Stimulated activated CD4-positive, alpha-beta T cell treated with anti-CD3 and anti-CD28 coated beads, Interleukin-4, amount 100 ng/mL, for 48 hours (primary cell): ENCODE results near the gene MTCL1.

ENCODE experiments used
- DNase-seq, 2 donors: peaks; one replicate each; pipeline ENCODE4 v3.0.0-alpha.2; 2020; ENCODE audit warnings: low read depth in 2 of 2

Gene MTCL1

DNA sequence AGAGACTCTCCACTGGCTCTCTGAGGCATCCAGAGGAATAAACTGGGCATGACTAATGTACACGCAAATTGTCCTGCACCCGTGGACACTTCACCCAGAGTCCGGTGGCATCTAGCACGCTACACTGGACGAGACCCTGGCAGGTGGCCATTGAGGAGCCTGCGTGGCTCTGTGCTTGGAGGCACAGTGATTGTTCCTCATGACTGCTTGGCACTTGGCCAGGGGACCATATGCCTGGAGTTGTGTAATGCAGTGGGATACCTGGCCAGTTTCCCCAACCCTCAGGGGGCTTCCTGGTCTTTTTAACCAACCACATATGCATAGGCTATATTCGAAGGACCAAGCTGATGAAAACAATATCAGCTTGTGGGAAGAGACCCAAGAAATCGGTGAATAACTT lies 66.6 kb downstream of the MTCL1 start:
- no peak for DNase-seq

DNA sequence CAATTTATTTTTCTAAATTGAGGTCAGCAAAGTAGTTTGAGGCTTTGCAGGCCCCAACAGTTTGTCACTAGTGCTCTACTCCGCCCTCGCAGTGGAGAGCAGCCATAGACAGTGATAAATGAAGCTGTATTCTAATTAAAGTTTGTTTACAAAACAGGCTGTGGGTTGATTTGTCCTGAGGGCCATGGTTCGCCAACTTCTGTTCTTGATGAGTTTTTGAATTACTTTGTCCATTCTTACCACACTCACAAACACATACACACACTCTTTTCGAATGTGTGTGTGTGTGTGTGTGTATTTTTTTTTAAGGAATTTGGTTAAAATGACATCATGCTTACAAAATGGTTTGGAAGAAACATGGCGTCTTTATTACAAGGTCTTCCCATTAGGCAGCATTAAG lies 68.6 kb downstream of the MTCL1 start:
- no peak for DNase-seq

DNA sequence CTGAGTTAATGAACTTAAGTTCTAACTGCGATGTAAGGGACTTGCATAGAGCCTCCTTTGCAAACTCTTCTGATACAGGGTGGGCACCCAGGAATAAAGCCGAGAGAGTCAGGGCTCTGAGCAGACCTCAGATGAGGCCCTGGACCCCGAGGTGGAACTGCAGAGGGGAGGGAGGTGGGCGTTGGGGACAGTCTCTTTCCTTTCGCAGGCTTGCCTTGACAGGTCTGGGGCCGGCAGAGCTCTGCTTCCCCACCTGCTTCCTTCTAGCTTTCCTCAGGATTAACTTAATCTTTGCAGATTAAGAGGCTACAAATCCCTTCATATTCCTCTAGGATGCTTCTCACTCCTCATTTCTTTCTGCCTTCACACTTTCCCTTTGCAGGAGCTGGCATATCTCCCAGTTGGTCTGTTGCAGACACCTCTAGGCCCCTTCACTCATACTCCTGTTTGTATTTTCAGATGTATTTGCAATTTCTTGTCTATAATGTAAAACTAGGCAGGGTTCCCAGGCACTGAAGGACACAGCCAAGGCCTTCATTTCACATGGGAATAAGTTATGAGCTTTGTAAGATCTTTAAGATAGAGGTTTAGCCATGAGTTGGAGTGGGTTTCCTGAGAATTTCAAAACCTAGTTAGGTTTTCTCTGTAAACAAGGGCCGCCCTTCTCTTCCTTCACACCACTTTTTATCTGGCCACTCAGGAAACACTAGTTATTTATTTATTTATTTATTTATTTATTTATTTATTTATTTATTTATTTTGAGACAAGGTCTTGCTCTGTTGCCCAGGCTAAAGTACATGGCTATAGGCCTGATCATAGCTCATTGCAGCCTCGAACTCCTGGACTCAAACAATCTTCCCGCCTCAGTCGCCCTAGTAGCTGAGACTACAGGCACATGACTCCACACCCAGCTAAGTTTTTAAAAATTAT lies 70.9 kb downstream of the MTCL1 start:
- no peak for DNase-seq

DNA sequence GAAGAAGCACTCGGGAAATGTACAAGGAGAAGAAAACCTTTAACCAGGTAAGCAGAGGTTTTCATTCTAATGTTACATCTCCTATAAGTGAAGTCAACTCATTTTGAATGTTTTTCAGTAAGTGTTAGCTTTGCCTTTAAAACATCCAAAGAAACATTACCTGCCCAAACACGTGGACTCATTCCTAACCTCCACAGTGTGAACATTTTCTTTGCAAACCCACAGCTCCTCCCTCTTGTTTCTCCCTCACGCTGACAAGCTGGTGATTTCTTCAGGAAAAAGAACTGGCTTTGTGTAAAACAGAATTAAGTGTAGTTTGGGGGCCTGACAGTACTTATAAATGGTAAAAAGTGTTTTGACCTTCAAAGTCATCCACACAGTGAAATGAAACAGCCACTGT lies 72.5 kb downstream of the MTCL1 start:
- no peak for DNase-seq

DNA sequence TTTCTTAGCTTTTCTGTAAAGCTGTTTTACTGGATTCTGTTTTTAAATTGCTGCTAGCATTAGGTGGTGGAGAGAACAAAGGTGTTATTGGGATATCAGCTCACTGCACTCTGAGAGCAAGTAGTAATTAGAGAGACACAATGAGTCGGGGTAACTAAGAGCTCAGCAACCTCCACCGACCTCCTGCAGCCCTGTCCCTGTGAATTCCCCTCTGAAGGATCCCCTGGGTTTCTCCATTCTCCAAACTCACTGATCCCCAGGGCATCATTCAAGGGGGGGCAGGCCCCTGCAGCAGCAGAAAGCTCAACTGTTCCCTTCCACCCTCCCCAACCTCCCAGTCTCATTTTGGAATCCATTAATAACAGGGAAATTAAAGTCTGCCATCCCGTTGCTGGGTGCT lies 73.0 kb downstream of the MTCL1 start:
- no peak for DNase-seq

DNA sequence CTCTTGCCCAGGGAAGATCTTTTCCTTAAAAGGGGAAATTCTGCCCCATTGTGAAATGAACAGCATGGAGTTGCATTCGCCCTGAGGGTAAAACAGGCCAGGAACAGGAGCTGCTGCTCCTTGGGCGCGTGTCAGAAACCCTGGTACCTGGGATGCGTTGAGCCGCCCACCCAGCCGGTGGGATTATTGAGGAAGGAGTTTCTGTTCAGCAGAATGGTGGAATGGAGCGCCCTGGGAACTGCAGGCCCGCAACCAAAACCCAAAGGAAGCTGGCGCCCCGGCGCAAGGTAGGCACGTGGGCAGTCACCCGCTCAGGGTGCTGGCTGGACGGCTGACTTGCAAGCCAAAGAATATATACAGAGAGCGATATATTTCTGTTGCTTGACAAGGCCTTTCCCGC lies 73.5 kb downstream of the MTCL1 start:
- no peak for DNase-seq

DNA sequence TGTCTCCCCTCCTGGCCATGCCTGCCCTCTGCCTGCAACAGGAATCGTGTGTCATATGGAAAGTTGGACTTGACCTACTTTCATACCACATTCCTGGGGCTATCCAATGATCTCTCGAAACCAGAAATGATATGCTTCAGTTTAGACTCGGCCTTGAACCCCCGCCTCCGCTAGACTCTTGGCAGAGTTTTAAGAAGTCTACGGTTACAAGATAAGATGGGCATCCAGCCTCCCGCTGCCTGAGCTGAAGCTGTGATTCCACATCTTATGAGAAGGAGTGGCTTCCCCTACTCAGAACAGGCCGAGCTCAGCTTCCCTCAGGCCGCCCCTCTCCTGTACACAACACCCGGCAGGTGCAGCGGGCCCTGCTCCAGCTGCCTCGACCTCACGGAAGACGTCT lies 73.9 kb downstream of the MTCL1 start:
- DNase-seq, result no peak

DNA sequence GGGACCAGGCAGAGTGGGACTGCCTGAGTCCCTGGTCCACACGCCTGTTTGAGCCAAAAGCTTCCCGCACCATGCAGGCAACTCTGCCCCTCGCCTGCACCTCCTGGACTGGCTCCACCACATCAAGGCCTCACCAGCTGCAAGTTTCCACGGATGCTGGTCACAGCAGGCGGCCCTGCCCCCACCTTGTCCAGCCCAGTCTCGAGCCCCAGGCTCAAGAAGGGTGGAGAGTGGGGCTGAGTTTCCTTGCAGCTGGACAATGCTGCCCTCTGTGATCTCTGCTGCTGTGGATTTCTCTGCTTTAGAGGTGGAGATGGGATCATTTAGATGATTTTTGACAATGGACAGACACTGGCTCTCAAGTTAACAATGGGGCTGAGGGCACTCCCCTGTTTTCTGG lies 74.9 kb downstream of the MTCL1 start:
- no peak for DNase-seq

DNA sequence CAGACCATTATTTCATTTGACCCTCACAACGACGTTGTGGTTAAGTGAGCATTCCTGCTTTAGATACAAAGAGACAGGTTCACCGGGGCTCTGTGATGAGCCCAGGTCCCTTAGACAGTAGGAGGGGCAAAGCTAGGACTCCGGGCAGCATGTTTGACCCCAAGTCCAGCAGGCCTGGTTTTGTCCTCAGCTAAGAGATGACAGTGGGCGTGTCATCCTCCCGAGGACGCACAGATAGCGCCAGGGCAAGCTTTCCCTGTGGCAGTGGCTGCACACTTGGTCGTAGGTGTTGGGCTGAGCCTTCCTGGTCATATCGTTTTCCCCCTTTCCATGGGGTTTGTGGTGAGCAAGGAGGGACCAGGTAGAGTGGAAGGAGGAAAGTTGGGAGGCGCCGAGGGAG lies 76.3 kb downstream of the MTCL1 start:
- DNase-seq, result no peak

DNA sequence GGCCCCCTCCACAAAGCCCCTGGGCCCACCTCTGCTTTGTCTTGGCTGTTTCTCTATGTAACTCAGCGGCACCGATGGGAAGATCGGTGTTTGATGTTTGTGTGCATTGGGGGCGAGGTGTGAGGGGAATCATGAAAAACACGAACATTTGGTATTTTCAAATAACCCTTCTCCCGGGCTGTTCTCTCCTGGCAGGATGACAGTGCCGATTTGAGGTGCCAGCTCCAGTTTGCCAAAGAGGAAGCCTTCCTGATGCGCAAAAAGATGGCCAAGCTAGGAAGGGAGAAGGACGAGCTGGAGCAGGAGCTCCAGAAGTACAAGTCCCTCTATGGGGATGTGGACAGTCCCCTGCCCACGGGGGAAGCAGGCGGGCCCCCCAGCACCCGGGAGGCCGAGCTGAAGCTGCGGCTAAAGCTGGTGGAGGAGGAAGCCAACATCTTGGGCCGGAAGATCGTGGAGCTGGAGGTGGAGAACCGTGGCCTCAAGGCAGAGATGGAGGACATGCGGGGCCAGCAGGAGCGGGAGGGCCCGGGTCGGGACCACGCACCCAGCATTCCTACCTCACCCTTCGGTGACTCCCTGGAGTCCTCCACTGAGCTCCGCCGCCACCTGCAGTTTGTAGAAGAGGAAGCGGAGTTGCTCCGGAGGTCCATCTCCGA lies 78.1 kb downstream of the MTCL1 start:
- DNase-seq, result no peak

DNA sequence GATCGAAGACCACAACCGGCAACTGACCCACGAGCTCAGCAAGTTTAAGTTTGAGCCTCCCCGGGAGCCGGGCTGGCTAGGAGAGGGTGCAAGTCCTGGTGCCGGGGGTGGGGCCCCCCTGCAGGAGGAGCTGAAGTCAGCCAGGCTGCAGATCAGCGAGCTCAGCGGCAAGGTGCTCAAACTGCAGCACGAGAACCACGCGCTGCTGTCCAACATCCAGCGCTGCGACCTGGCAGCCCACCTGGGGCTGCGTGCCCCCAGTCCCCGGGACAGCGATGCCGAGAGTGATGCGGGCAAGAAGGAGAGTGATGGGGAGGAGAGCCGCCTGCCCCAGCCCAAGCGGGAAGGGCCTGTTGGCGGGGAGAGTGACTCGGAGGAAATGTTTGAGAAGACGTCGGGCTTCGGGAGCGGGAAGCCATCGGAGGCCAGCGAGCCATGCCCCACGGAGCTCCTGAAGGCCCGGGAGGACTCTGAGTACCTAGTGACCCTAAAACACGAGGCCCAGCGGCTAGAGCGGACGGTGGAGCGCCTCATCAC lies 78.7 kb downstream of the MTCL1 start:
- DNase-seq, result no peak

DNA sequence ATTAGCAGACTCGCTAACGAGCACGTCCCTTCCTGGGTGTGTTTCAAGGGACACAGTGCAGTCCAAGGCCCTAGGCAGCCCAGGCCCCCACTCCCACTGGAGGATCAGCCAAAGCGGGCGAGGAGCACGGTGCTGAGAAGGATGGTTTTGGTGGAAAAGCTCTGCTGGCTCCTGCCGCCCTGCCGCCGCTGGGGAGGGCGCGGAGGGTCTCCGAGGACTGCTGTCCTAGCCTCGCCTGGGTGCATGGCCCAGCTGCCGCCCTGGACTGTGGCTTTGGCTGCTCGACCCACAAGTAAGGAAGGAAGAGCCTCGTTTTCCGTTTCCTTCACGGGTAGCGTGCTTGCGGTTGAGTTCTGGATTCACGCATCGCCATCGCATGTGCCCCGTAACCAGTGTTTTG lies 79.9 kb downstream of the MTCL1 start:
- DNase-seq, result no peak

DNA sequence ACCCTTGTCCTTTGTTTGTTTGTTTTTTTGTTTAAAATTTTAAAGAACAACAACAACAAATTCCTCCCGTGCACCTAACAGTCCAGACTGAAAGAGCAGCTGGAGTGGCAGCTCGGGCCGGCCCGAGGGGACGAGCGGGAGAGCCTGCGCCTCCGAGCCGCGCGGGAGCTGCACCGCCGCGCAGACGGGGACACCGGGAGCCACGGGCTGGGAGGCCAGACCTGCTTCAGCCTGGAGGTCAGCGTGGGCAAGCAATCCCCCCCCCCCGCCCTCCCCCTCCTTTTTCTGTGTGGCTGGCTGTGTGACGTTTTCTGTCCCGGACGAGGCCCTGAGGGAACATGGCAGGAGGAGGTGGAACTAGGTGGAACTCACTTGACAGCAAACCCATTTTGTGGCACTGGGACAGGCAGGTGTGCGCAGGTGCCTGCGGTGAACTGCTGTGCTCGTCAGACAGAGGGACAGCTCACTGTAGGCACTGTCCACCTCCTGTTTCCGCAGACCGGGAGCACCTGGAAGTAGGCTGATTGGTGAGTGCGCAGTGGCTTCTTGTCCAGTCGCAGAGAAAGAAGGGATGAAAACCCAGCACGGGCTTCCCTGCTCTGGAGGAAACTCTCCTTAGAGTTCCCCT lies 80.6 kb downstream of the MTCL1 start:
- DNase-seq, result no peak

DNA sequence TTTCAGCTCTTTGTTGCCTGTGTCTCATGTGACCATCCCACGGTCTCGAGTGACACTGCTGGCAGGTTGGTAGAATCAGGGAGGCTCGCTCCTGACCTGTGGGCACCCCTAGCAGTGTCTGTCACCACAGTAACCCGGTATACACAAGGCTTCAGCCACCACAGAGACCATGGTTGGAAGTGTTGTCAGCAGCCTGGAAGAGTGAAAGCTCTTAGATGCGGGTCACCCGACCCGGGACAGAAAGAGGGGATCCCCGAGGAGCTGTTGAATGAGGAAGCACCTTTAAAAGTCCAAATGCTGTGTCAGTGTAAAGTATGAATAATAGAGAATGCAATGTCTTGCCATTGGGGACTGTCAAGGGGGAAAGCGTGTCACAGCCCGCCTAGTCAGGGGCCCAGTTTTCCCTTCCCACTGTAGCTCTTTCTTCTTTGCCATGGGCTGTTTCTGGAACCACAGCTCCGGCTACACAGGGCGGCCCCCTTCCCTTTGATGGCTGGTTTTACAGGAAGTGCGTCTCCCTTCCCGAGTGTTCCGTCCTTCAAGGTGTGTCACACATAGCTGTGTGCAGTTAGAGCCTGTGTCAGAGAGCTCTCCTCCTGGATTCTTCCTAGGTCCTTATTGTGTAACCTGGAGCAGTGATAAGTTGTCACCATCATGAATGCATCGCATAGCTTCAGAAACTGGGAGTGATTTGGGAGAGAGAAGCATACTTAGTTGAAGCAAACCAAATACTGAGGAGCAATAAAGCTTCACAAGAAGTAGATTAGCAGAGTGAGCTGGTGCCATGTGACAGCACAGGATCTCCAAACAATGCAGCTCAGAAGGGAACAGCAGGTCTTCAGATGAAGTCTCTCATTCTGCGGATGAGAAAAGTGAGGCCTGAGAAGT lies 81.4 kb downstream of the MTCL1 start:
- DNase-seq, result no peak

DNA sequence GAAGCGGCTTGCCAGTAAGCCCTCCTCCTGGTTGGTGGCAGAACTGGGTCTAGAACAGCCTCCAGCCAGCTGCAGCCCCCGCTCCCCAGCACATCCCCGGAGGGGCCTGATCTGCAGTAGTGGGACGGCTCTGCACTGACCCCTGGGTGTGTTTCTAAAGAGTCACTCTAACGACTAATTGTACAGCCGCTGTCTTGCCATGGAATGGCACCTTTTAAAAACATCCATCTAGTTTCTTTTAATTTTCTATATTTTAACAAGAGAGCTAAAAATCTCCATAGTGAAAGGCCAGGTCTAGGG lies 82.0 kb downstream of the MTCL1 start:
- no peak for DNase-seq

DNA sequence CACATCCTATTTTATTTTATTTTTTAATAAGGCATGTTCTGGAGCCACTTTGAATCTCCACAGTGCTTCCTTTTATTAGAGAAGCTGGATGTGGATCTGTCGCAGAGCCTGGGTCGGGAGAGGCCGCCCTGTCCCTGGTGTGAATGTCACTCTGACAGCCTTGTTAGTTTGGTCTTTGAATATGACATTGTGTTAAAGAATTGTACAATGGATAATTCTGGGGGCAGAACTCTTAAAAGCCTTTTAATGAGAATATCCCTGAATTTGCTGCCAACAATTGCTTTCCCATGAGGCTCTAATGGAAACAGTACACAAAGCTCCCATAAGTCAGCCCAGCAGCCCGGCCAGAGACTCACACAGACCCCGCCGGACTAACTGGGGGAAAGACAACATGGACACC lies 82.4 kb downstream of the MTCL1 start:
- DNase-seq, result no peak

DNA sequence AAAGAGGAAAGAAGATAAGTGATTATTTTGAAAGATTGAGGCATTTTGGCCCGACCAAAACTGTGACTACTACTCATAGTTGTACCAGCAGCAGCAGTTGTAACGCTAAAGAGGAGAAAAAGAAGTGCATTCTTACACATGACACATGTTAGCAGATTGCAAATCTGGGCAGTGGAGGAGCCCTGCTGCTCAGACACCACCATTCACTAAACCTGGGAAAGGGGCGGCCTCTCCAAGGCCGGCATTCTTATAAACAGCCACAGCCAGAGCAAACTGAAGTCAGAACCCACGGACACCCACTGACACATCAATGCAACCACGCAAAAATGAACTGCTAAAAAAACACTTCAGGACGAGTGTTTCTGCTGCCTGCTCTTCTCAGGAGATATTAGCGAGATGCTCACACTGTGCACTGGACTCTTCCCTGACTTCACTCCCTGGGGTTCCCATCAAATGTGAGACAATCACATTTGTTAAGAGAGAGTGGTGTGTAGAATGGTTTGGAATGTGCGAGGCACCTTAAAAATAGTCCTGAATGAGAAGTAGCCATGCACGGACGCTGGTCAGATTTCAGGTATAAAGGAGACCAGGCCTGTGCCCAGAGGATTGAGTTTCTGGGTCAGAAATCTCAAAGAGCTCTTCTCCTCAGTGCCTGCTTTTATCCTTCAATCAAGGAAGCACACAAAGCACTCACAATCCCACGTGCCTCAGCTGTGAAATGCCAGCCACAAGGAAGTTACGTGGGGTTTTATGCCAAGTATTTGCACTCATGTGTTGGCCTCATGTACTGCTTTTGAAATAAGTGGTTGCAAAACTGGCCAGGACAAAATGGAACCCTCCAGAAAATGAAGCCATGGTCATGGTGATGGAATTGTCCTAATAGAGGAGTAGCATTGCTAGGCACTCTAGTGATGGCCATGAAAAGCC lies 83.4 kb downstream of the MTCL1 start:
- DNase-seq, result no peak

DNA sequence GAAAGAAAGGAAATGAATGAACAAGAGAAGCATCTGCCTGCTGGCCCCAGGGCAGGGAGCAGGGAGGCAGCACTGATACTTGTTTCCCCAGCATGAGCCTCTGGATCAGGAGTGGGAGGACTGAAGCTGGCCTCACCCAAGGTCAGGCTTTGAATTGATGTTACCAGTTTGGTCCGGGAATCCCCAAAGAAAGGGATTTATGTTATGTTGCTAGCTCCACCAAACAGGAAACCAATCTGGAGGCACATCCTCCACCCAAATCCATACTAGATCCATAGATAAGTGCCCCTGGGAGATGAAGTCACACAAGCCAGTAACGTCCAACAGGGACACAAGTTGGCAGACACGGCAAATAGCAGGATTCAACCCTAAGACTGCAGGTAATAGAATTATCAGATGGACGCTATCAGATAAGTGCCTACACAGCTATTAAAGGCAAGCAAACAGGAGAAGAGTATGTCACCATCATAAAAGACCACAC lies 85.9 kb downstream of the MTCL1 start:
- no peak for DNase-seq

DNA sequence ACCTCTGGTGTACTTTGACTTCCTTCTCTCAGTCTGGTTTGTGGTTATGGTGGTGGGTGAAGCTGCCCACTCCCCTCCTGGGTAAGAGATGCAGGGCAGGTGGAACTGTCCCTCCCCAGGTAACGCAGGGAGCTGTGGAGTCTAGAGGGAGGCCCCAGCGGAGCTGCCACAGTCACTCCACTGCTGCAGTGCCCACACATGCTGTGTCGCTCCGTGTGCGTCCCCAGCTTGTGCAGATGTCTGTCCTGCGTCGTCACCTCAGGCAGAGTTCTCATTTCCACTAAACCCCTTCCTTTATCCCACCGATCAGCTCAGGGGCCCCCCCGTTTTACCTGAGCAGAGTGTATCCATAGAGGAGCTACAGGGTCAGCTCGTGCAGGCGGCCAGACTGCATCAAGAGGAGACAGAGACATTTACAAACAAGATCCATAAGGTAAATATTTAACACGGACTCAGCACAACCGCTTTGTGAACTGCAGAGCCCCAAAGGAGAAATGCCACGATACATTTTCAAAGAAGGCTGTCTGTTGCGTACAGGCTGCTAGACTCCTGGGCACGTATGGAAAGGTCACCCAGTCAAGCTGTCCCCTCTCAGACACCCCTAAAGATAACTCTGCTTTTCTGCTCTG lies 87.4 kb downstream of the MTCL1 start:
- no peak for DNase-seq
